Endothelial cell of umbilical vein (primary cell): ENCODE data around the gene ADAMTSL2. TPM values are rescaled to one million over a fixed set of nuclear protein-coding genes. Genes with fewer than 3 reads are reported as not detected.

ENCODE experiments used
- BruUV-seq: library from RNA; stranded (reverse); fragments of 400-500 nt; replicated peaks from 2 replicates; lab custom pipeline; 2021; lab: Mats Ljungman, UMichigan
- CTCF ChIA-PET: fragments of 300-600, 350-600 bp; sonication (Branson Sonifier 250); formaldehyde crosslinking; loops from one replicate; lab custom pipeline; 2021; ENCODE audit warnings: antibody characterized with exemption, inconsistent platforms; lab: Charles Lee
- POLR2A ChIA-PET: fragments of 300-600, 350-600 bp; sonication (Branson Sonifier 250); formaldehyde crosslinking; loops from one replicate; lab custom pipeline; 2021; ENCODE audit warnings: antibody characterized with exemption, inconsistent platforms; lab: Charles Lee
- DNase-seq: peaks from one replicate; pipeline ENCODE4 v3.0.0-alpha.2; 2011; ENCODE audit warnings: low read depth, low spot score
- FAIRE-seq: peaks from 2 replicates; lab custom pipeline; 2011; peaks lifted over from hg19 to GRCh38; lab: Jason Lieb, UNC
- H2AFZ ChIP-seq: 2 replicates; pipeline ENCODE4 v1.6.0; 2012; ENCODE audit warnings: low read depth, low read length, control low read depth, inconsistent platforms
- H3K27ac ChIP-seq: 2 replicates; pipeline ENCODE4 v1.5.1; 2011; ENCODE audit warnings: low read depth, mild to moderate bottlenecking, control low read depth, low read length, moderate library complexity; ENCODE audit not compliant: insufficient read depth
- H3K27me3 ChIP-seq, 2 experiments: 2 replicates each; pipeline versions ENCODE4 v1.6.0 to v1.6.1; 2011; ENCODE audit warnings: low read length in 2 of 2, mixed read lengths in 1 of 2; ENCODE audit not compliant: control insufficient read depth in 2 of 2, insufficient read depth in 2 of 2
- H3K36me3 ChIP-seq, 2 experiments: 2 replicates in 1 of 2; 3 replicates in 1 of 2; pipeline ENCODE4 v1.5.1; 2011; ENCODE audit warnings: low read length in 2 of 2, mild to moderate bottlenecking in 1 of 2, moderate library complexity in 1 of 2; ENCODE audit not compliant: control insufficient read depth in 2 of 2, insufficient read depth in 2 of 2; ENCODE audit errors: extremely low read depth in 1 of 2
- H3K4me1 ChIP-seq: 3 replicates; pipeline ENCODE4 v1.5.1; 2011; ENCODE audit warnings: mild to moderate bottlenecking, low read length; ENCODE audit not compliant: control insufficient read depth, insufficient read depth; ENCODE audit errors: extremely low read depth
- H3K4me2 ChIP-seq: 2 replicates; pipeline ENCODE4 v1.6.1; 2011; ENCODE audit warnings: low read length, control low read depth, mixed read lengths; ENCODE audit not compliant: insufficient read depth
- H3K4me3 ChIP-seq, 3 experiments: fragments of 200-600 bp in 1 of 3; sonication (generic), shearing (Covaris generic) in 1 of 3; replicated peaks in 1 of 3; 2 replicates each; pipeline ENCODE4 v1.5.1; 2011 to 2016; ENCODE audit warnings: control low read depth in 3 of 3, low read length in 3 of 3, mild to moderate bottlenecking in 2 of 3, inconsistent platforms in 1 of 3, low read depth in 1 of 3, moderate library complexity in 1 of 3; ENCODE audit not compliant: insufficient read depth in 1 of 3
- H3K79me2 ChIP-seq: 2 replicates; pipeline ENCODE4 v1.6.0; 2012; ENCODE audit warnings: low read length, inconsistent platforms; ENCODE audit not compliant: control insufficient read depth, insufficient read depth
- H3K9ac ChIP-seq: replicated peaks from 2 replicates; pipeline ENCODE3; 2011; ENCODE audit warnings: low read length, control low read depth; ENCODE audit not compliant: insufficient read depth; ENCODE audit errors: extremely low read depth
- H3K9me1 ChIP-seq: replicated peaks from 3 replicates; pipeline ENCODE4 v1.6.0; 2011; ENCODE audit warnings: mild to moderate bottlenecking, low read length; ENCODE audit not compliant: control insufficient read depth, insufficient read depth; ENCODE audit errors: extremely low read depth
- H3K9me3 ChIP-seq: replicated peaks from 2 replicates; pipeline ENCODE4 v1.5.1; 2012; ENCODE audit warnings: low read length, inconsistent platforms; ENCODE audit not compliant: control insufficient read depth, insufficient read depth
- H4K20me1 ChIP-seq: replicated peaks from 2 replicates; pipeline ENCODE3; 2011; ENCODE audit warnings: mild to moderate bottlenecking, low read length; ENCODE audit not compliant: control insufficient read depth, insufficient read depth; ENCODE audit errors: extremely low read depth
- CTCF ChIP-seq, 2 donors: IDR thresholded peaks; 1 replicate in 1 of 2; 2 replicates in 1 of 2; pipeline ENCODE4 v1.5.1; 2011; ENCODE audit warnings: low read length in 2 of 2, mild to moderate bottlenecking in 2 of 2, moderate library complexity in 2 of 2, control low read depth in 1 of 2, inconsistent platforms in 1 of 2, low read depth in 1 of 2; ENCODE audit not compliant: insufficient read depth in 1 of 2; ENCODE audit errors: extremely low read depth in 1 of 2
- EZH2 ChIP-seq: IDR thresholded peaks from 2 replicates; pipeline ENCODE4 v1.6.1; 2012; ENCODE audit warnings: borderline replicate concordance, low read depth, mild to moderate bottlenecking, moderate library complexity, low read length, inconsistent platforms; ENCODE audit not compliant: severe bottlenecking
- FOS ChIP-seq: IDR thresholded peaks from 2 replicates; pipeline ENCODE4 v1.6.1; 2011; ENCODE audit warnings: mild to moderate bottlenecking, low read length, moderate library complexity, borderline replicate concordance; ENCODE audit not compliant: insufficient read depth
- GATA2 ChIP-seq: IDR thresholded peaks from 2 replicates; pipeline ENCODE4 v1.7.0; 2011; ENCODE audit warnings: low read depth, mild to moderate bottlenecking, moderate library complexity, mixed read lengths, low read length; ENCODE audit not compliant: insufficient read length, insufficient read depth
- JUN ChIP-seq: IDR thresholded peaks from 2 replicates; pipeline ENCODE4 v1.6.1; 2011; ENCODE audit warnings: borderline replicate concordance, low read depth; ENCODE audit not compliant: insufficient read length, insufficient read depth
- MAX ChIP-seq: IDR thresholded peaks from 2 replicates; pipeline ENCODE4 v1.6.1; 2011; ENCODE audit not compliant: insufficient read depth, insufficient read length
- MYC ChIP-seq: IDR thresholded peaks from one replicate; pipeline ENCODE4 v1.6.1; 2011; ENCODE audit warnings: mild to moderate bottlenecking, low read depth, low read length
- POLR2A ChIP-seq: IDR thresholded peaks from 2 replicates; pipeline ENCODE4 v1.6.1; 2012; ENCODE audit warnings: low read depth, mild to moderate bottlenecking, control low read depth, low read length
- POLR2AphosphoS5 ChIP-seq: IDR thresholded peaks from 2 replicates; pipeline ENCODE4 v1.6.1; 2012; ENCODE audit warnings: low read depth, mild to moderate bottlenecking, control low read depth, low read length, moderate library complexity; ENCODE audit not compliant: insufficient read depth
- dilution Hi-C: fragments of 300-500 bp; cut with MboI; formaldehyde crosslinking; loops from one replicate; pipeline ENCODE4 v1.15.0; 2019; ENCODE audit warnings: low sequenced_read_pairs; ENCODE audit not compliant: extremely low pct_ligation_motif_present
- intact Hi-C: fragments of 100-400 bp; cut with micrococcal nuclease; formaldehyde crosslinking; loops from one replicate; pipeline ENCODE4 v1.10.0; 2022
- polyA plus RNA-seq, 4 experiments: library from polyadenylated mRNA; depleted of rRNA in 3 of 4; stranded (reverse) in 3 of 4; unstranded in 1 of 4; fragments of >200 nt; gene quantifications; 2 replicates each; pipeline versions ENCODE4 v1.2.1 to v1.2.3, GENCODE V29; 2011 to 2012; ENCODE audit warnings: missing spikeins in 1 of 4
- total RNA-seq: library from RNA; stranded (reverse); gene quantifications from 2 replicates; pipeline ENCODE4 v1.2.3, GENCODE V29; 2021

ADAMTSL2 gene
- total and polyA plus RNA-seq, 2 donors (not counting 3 experiments of a cell fraction or from before 2014, with no cell fraction given): not detected

DNA sequence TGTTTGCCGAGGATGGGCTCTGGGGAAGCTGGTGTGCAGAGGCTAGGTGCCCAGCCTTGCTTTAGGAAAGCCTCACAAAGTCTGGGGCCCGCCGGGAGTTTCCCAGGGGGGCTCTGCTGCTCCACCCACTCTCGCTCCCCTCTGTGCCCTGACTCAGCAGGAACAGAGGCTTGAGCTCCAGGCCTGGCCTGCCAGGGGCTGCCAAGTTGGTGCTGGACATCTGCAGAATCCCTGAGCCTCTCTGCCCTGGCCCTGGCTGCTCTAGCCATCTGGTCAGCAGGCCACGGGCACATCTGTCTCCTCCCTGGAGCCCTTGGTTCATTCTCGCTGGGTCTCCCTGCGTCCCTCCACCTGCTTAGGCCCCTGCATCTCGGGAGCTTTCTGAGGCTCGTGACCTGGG is 647 bp upstream of the ADAMTSL2 start:
- Histone ChIP-seq H3K9me1 (no peaks in the 10 kb centered on the region), H3K36me3 (no peaks in the 10 kb centered on the region), H4K20me1 (no peaks in the 10 kb centered on the region), H2AFZ (no peak overlapping the region), H3K27ac (no peak overlapping the region), H3K9ac (no peak overlapping the region), H3K27me3 (peaks cover 9 to 15% of the 10 kb centered on the region in 2 experiments), H3K9me3 (no peaks in the 10 kb centered on the region), H3K4me1 (no peaks in the 10 kb centered on the region), H3K4me2 (no peak overlapping the region), H3K4me3 (no peak overlapping the region), H3K79me2 (no peaks in the 10 kb centered on the region)
- ChIA-PET POLR2A (no interaction called here), CTCF (interaction anchor here (0.9 to 2.9 kb wide), 5 partner anchors 191 to 460 kb away, joined by 4 to 10 read pairs (median 5); no protein-coding TSS in a partner anchor)
- TF ChIP-seq FOS: no peak
- TF ChIP-seq POLR2A: no peak
- TF ChIP-seq POLR2AphosphoS5: no peak
- no peak for TF ChIP-seq GATA2
- TF ChIP-seq CTCF (IDR thresholded peaks at IDR 0.05; ENCODE audit: extremely low read depth in 1 of 2, insufficient read depth in 1 of 2, low read depth in 1 of 2, low read length in 2 of 2): no peak
- no peak for TF ChIP-seq MAX
- TF ChIP-seq MYC: no peak
- no peak for TF ChIP-seq JUN
- TF ChIP-seq EZH2: no peak
- BruUV-seq: no TSS peak
- no peak for FAIRE-seq
- dilution Hi-C loops (no loop called here), intact Hi-C loops (loop anchor here (1.0 to 5.0 kb wide), 3 partner anchors 192 to 460 kb away; no protein-coding TSS in a partner anchor)
- DNase-seq: no peak
